Fibroblast of lung (primary cell): Measurements from ENCODE around the gene INF2. TPM values are rescaled to one million over a fixed set of nuclear protein-coding genes. Genes with fewer than 3 reads are reported as not detected.

Source experiments
- DNase-seq, 2 donors: peaks; one replicate each; pipeline versions ENCODE4 v3.0.0 to v3.0.0-alpha.2; 2010; ENCODE audit warnings: low read depth in 2 of 2
- H2AFZ ChIP-seq: 2 replicates; pipeline ENCODE4 v1.5.1; 2012; ENCODE audit warnings: low read length, control low read depth, inconsistent platforms
- H3K27ac ChIP-seq: 2 replicates; pipeline ENCODE4 v1.5.1; 2011; ENCODE audit warnings: low read length, control low read depth; ENCODE audit not compliant: insufficient read depth
- H3K27me3 ChIP-seq: 2 replicates; pipeline ENCODE4 v1.5.1; 2011; ENCODE audit warnings: mild to moderate bottlenecking, low read length; ENCODE audit not compliant: control insufficient read depth, insufficient read depth
- H3K36me3 ChIP-seq: 2 replicates; pipeline ENCODE4 v1.5.1; 2011; ENCODE audit warnings: low read length; ENCODE audit not compliant: control insufficient read depth, insufficient read depth
- H3K4me1 ChIP-seq: 2 replicates; pipeline ENCODE4 v1.5.1; 2011; ENCODE audit warnings: low read length; ENCODE audit not compliant: control insufficient read depth, insufficient read depth; ENCODE audit errors: extremely low read depth
- H3K4me2 ChIP-seq: 2 replicates; pipeline ENCODE4 v1.5.1; 2011; ENCODE audit warnings: low read length, control low read depth; ENCODE audit not compliant: insufficient read depth; ENCODE audit errors: extremely low read depth
- H3K4me3 ChIP-seq, 4 experiments: fragments of 200-600 bp in 1 of 4; sonication (generic) in 1 of 4; replicated peaks in 1 of 4; 2 replicates each; pipeline ENCODE4 v1.5.1; 2011 to 2016; ENCODE audit warnings: low read length in 4 of 4, low read depth in 3 of 4, mild to moderate bottlenecking in 3 of 4, control low read depth in 2 of 4, inconsistent platforms in 1 of 4, mixed read lengths in 1 of 4; ENCODE audit not compliant: insufficient read depth in 1 of 4; ENCODE audit errors: control extremely low read depth in 1 of 4
- H3K79me2 ChIP-seq: 2 replicates; pipeline ENCODE4 v1.5.1; 2012; ENCODE audit warnings: mild to moderate bottlenecking, low read length, inconsistent platforms; ENCODE audit not compliant: control insufficient read depth, insufficient read depth
- H3K9ac ChIP-seq: 2 replicates; pipeline ENCODE4 v1.5.1; 2011; ENCODE audit warnings: mild to moderate bottlenecking, low read length, control low read depth; ENCODE audit not compliant: insufficient read depth
- H3K9me3 ChIP-seq: 2 replicates; pipeline ENCODE4 v1.5.1; 2012; ENCODE audit warnings: low read depth, low read length; ENCODE audit not compliant: control insufficient read depth, insufficient read depth
- H4K20me1 ChIP-seq: 2 replicates; pipeline ENCODE4 v1.5.1; 2011; ENCODE audit warnings: low read length; ENCODE audit not compliant: control insufficient read depth, insufficient read depth; ENCODE audit errors: extremely low read depth
- CTCF ChIP-seq, 2 donors: IDR thresholded peaks in 1 of 2; conservative IDR thresholded peaks in 1 of 2; 1 replicate in 1 of 2; 2 replicates in 1 of 2; pipeline ENCODE4 v1.5.1; 2011 to 2012; ENCODE audit warnings: low read length in 2 of 2, control low read depth in 1 of 2, inconsistent platforms in 1 of 2, low read depth in 1 of 2, mild to moderate bottlenecking in 1 of 2
- EZH2 ChIP-seq: IDR thresholded peaks from 2 replicates; pipeline ENCODE4 v1.5.1; 2012; ENCODE audit warnings: low read length, control low read depth, mild to moderate bottlenecking; ENCODE audit errors: missing control alignments
- polyA minus RNA-seq: library from RNA; depleted of rRNA, polyadenylated mRNA; stranded (reverse); fragments of >200 nt; gene quantifications from 2 replicates; pipeline ENCODE4 v1.2.3, GENCODE V29; 2011; ENCODE audit warnings: low replicate concordance
- polyA plus RNA-seq, 2 donors: library from polyadenylated mRNA; depleted of rRNA in 1 of 2; stranded (reverse) in 1 of 2; unstranded in 1 of 2; fragments of >200 nt; gene quantifications; 2 replicates each; pipeline ENCODE4 v1.2.1, GENCODE V29; 2011 to 2012; ENCODE audit warnings: missing spikeins in 1 of 2
- total RNA-seq: library from RNA; depleted of rRNA; stranded (reverse); fragments of >200 nt; gene quantifications from 2 replicates; pipeline ENCODE4 v1.2.1, GENCODE V29; 2014

The INF2 gene
- total RNA-seq = 23.9 and 50.9 TPM in 2 replicates
- polyA plus RNA-seq = 19.8 and 32.3 TPM in 2 replicates
- polyA plus RNA-seq (2012) = 51.0 and 84.7 TPM in 2 replicates
- polyA minus RNA-seq = 42.6 and 56.9 TPM in 2 replicates

DNA sequence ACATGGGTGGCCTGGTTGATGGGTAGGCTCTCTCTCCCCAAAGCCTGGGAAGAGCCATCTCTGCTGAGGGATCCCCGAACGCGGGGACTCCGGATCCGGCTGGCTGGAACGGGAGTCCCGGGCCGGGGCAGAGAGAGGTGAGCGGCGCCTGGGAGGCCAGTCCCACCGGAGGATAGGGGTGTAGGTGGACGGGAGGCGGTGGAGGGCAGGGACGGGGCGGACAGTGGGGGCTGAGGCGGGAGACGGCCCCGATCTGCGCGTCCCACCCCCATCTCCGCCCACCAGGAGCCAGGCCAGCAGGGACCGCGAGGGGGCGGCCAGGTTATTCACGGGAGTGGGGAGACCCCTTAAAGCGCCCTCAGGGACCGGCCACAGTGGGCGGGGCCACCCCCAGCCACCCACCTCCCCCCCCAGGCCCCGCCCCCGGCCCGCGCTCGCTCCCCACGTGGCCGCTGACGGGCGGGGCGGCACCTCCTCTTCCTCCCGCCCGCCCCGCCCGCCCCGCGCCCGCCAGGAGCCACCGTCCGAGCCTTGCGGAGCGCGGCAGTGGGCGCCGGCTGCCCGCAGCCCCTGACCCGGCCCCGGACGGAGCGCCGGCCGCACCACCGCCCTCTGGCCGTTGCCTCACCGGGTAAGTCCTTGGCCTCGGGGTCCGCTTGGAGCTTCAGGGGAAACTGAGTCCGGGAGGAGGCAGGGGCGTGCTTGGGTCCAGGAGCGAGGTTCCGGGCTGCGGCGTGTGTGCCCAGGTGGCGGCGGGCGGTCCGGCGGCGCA lies at the start of gene INF2:
Gene INF2, plus strand, starts transcription at position 510 of the 772 bp plus-strand sequence. CDS start 11,748 bp downstream, outside the sequence.
- H3K4me1 ChIP-seq = peaks cover 33% of the 10 kb centered on the region
- H3K36me3 ChIP-seq = peaks cover 13% of the 10 kb centered on the region
- H3K27me3 ChIP-seq = no peaks in the 10 kb centered on the region
- no peaks in the 10 kb centered on the region for H3K9me3 ChIP-seq
- peak within 1 kb of the TSS; percentile 77 to 93 (median 90) for H3K4me3 ChIP-seq
- H2AFZ ChIP-seq = peak within 1 kb of the TSS; percentile 29
- TF ChIP-seq CTCF (conservative IDR thresholded peaks at IDR 0.05 in 1 of 2, IDR thresholded peaks at IDR 0.05 in 1 of 2; ENCODE audit: low read depth in 1 of 2, low read length in 2 of 2) (no peak), EZH2 (no peak)
- DNase-seq = peak; percentile 41 to 56
- peaks cover 48% of the 10 kb centered on the region for H3K79me2 ChIP-seq
- H3K9ac ChIP-seq = peak within 1 kb of the TSS; percentile 82
- H3K27ac ChIP-seq = peak within 1 kb of the TSS; percentile 80
- H3K4me2 ChIP-seq = peak within 1 kb of the TSS; percentile 98
- peaks cover 3% of the 10 kb centered on the region for H4K20me1 ChIP-seq

DNA sequence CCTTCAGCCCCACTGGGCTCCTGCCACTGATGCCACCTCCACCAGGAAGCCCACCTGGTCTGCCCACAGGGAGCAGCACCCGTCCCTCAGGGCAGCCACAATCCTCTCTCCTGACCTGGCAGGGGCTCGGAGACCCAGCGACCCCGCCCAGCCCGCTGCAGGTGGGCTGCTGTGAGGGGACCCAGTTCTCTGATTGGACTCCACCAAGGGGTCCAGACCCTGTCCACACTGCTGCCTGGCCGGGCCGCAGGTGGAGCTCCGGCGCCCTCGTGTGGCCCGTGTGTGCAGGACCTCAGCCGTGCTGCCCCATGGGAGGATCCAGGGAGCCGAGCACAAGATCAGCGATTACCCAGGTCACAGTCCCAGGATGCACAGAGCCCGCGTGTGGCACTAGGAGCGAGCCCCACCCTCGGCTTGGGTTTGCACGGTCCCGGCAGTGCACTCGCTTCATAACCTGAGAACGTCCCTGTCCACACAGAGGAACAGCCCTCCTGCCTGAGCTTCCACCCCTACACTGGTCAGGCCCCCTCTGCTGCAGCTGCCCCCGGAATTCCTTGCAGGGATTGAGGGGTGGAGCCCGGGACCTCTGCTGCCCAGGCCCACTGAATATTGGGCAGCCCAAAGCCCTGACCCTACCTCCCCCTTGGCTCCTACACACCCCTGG lies 49.4 kb upstream of the INF2 start:
- H3K27ac ChIP-seq = no peak overlapping the region
- H3K4me1 ChIP-seq = no peaks in the 10 kb centered on the region
- H4K20me1 ChIP-seq = no peaks in the 10 kb centered on the region
- H3K27me3 ChIP-seq = no peaks in the 10 kb centered on the region
- H3K4me3 ChIP-seq = no peak overlapping the region
- no peaks in the 10 kb centered on the region for H3K79me2 ChIP-seq
- H3K4me2 ChIP-seq = no peak overlapping the region
- TF ChIP-seq EZH2 (no peak), CTCF (conservative IDR thresholded peaks at IDR 0.05 in 1 of 2, IDR thresholded peaks at IDR 0.05 in 1 of 2; ENCODE audit: low read depth in 1 of 2, low read length in 2 of 2) (peak; percentile 85 to 88)
- no peak overlapping the region for H3K9ac ChIP-seq
- H2AFZ ChIP-seq = no peak overlapping the region
- no peaks in the 10 kb centered on the region for H3K9me3 ChIP-seq
- DNase-seq = peak; percentile 26 to 41
- H3K36me3 ChIP-seq = no peaks in the 10 kb centered on the region

DNA sequence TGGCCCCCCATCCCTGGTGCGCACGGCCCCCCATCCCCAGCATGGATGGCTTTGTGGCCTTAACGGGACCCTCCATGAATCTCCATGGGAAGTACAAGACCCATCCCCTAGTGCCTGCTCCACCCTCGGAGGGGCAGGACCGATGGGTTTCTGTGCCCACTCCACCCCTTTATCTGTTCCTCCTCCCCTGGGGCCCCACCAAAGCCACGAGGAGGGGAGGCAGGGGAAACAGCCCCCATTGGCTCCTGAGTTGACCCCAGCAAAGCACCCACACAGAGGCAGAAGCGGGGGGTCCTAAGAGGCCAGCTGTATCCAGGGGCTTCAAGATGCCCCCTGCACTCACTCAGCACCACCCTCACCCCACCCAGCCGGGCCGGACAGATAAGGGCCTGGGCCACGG lies 48.7 kb upstream of the INF2 start:
- H3K9me3 ChIP-seq = peaks cover 1% of the 10 kb centered on the region
- H3K79me2 ChIP-seq = no peaks in the 10 kb centered on the region
- H3K4me1 ChIP-seq = no peaks in the 10 kb centered on the region
- H3K36me3 ChIP-seq = no peaks in the 10 kb centered on the region
- H3K27me3 ChIP-seq = peaks cover 3% of the 10 kb centered on the region
- no peak overlapping the region for H3K27ac ChIP-seq
- H3K4me2 ChIP-seq = no peak overlapping the region
- no peak for DNase-seq
- no peak for TF ChIP-seq EZH2
- TF ChIP-seq CTCF (conservative IDR thresholded peaks at IDR 0.05 in 1 of 2, IDR thresholded peaks at IDR 0.05 in 1 of 2; ENCODE audit: low read depth in 1 of 2, low read length in 2 of 2) = no peak
- no peak overlapping the region for H2AFZ ChIP-seq
- H3K4me3 ChIP-seq = no peak overlapping the region
- H4K20me1 ChIP-seq = no peaks in the 10 kb centered on the region
- H3K9ac ChIP-seq = no peak overlapping the region
